Naive thymus-derived CD4-positive, alpha-beta T cell (primary cell): ENCODE data around the gene KIFBP. TPM values are rescaled to one million over a fixed set of nuclear protein-coding genes. Genes with fewer than 3 reads are reported as not detected.
"Not testable (repeated sequence)": the region's sequence is repeated elsewhere in the genome, so short reads cannot be mapped to it uniquely, and the experiment has no call there.

Experiments used
- ATAC-seq: fragments of 150-1000 bp; cut with Tn5 transposase; 2 replicates; pipeline ENCODE4 v1.10.0; 2021; ENCODE audit warnings: mild to moderate bottlenecking, moderate library complexity
- CTCF ChIA-PET: fragments of 350-600 bp; sonication (Branson Sonifier 250); formaldehyde crosslinking; loops from one replicate; lab custom pipeline; 2021; ENCODE audit warnings: antibody characterized with exemption; lab: Charles Lee
- POLR2A ChIA-PET: fragments of 350-600 bp; sonication (Branson Sonifier 250); formaldehyde crosslinking; loops from one replicate; lab custom pipeline; 2021; ENCODE audit warnings: antibody characterized with exemption, inconsistent platforms; lab: Charles Lee
- DNase-seq, 9 donors: peaks; one replicate each; pipeline versions ENCODE4 v3.0.0 to v3.0.0-alpha.2; 2020 to 2022; ENCODE audit warnings: mixed read lengths in 1 of 9
- H3K27ac ChIP-seq: one replicate; pipeline ENCODE4 v1.7.0; 2013; ENCODE audit warnings: mild to moderate bottlenecking, low read depth, low read length, moderate library complexity
- H3K27me3 ChIP-seq, 2 donors: one replicate each; pipeline ENCODE4 v1.7.0; 2013; ENCODE audit warnings: low read length in 2 of 2, mild to moderate bottlenecking in 2 of 2, moderate library complexity in 2 of 2; ENCODE audit not compliant: control insufficient read depth in 2 of 2, insufficient read depth in 2 of 2
- H3K36me3 ChIP-seq, 3 experiments: 1 replicate in 2 of 3; 2 replicates in 1 of 3; pipeline ENCODE4 v1.7.0; 2013; ENCODE audit warnings: low read length in 3 of 3, mild to moderate bottlenecking in 3 of 3, moderate library complexity in 1 of 3; ENCODE audit not compliant: insufficient read depth in 3 of 3, control insufficient read depth in 2 of 3
- H3K4me1 ChIP-seq, 2 donors: one replicate each; pipeline ENCODE4 v1.7.0; 2013; ENCODE audit warnings: low read length in 2 of 2, mild to moderate bottlenecking in 2 of 2, moderate library complexity in 1 of 2; ENCODE audit not compliant: control insufficient read depth in 2 of 2, insufficient read depth in 2 of 2
- H3K4me3 ChIP-seq: 2 replicates; pipeline ENCODE4 v1.7.0; 2013; ENCODE audit warnings: mild to moderate bottlenecking, low read length
- H3K9me3 ChIP-seq, 3 experiments: 1 replicate in 2 of 3; 2 replicates in 1 of 3; pipeline ENCODE4 v1.7.0; 2013; ENCODE audit warnings: low read length in 3 of 3; ENCODE audit not compliant: control insufficient read depth in 2 of 3
- H3K27ac Mint-ChIP-seq, 9 donors: one replicate each; pipeline ENCODE4 v1.8.0; 2020 to 2022; ENCODE audit warnings: mixed read lengths in 9 of 9, mild to moderate bottlenecking in 8 of 9, moderate library complexity in 5 of 9, inconsistent platforms in 2 of 9
- H3K27me3 Mint-ChIP-seq, 5 donors: one replicate each; pipeline ENCODE4 v1.8.0; 2021 to 2022; ENCODE audit warnings: mixed read lengths in 5 of 5, mild to moderate bottlenecking in 1 of 5
- H3K36me3 Mint-ChIP-seq, 5 donors: one replicate each; pipeline ENCODE4 v1.8.0; 2020 to 2022; ENCODE audit warnings: mixed read lengths in 5 of 5, mild to moderate bottlenecking in 3 of 5, inconsistent platforms in 1 of 5
- H3K4me1 Mint-ChIP-seq, 7 donors: one replicate each; pipeline ENCODE4 v1.8.0; 2020 to 2022; ENCODE audit warnings: mixed read lengths in 7 of 7, mild to moderate bottlenecking in 3 of 7, inconsistent platforms in 1 of 7
- H3K4me3 Mint-ChIP-seq, 10 donors: one replicate each; pipeline ENCODE4 v1.8.0; 2020 to 2022; ENCODE audit warnings: mild to moderate bottlenecking in 10 of 10, mixed read lengths in 10 of 10, moderate library complexity in 6 of 10, inconsistent platforms in 2 of 10
- H3K9me3 Mint-ChIP-seq, 11 donors: one replicate each; pipeline ENCODE4 v1.8.0; 2020 to 2022; ENCODE audit warnings: mixed read lengths in 11 of 11, mild to moderate bottlenecking in 4 of 11, inconsistent platforms in 1 of 11, moderate library complexity in 1 of 11
- intact Hi-C, 2 donors: fragments of 100-400 bp; cut with micrococcal nuclease; formaldehyde crosslinking; loops; one replicate each; pipeline ENCODE4 v1.15.1; 2023
- polyA plus RNA-seq, 2 donors: library from polyadenylated mRNA; unstranded; fragments of 300-500 nt; fragmentation: Illumina TruSeq; gene quantifications; one replicate each; pipeline ENCODE4 v1.2.3, GENCODE V29; 2021
- total RNA-seq, 6 experiments: library from RNA in 5 of 6; stranded (reverse) in 5 of 6; gene quantifications; 1 replicate in 5 of 6; 2 replicates in 1 of 6; pipeline ENCODE4 v1.2.3 and lab custom pipeline; 2021 to 2026

KIFBP gene
- total and polyA plus RNA-seq, 7 experiments from 2014 or later: 4.5 to 18.1 (median 6.9) TPM

- POLR2A ChIA-PET: no interaction called here
- no peak overlapping the region for H3K4me3 ChIP-seq
These were observed 25.5 kb upstream of the KIFBP start for GRCh38 chr10:68963151-68963550.

GRCh38 chr10:68973975-68974374 lies 14.6 kb upstream of the KIFBP start:
- H3K27me3 ChIP-seq: no peaks in the 10 kb centered on the region
- CTCF ChIA-PET: no interaction called here
- Mint-ChIP-seq H3K4me1 (peaks cover 3 to 24% (median 12%) of the 10 kb centered on the region in 7 donors), H3K9me3 (peaks cover 0 to 2% (median 0%) of the 10 kb centered on the region in 11 donors), H3K27ac (peak overlapping the region in 1 of 9 donors; percentile 61), H3K4me3 (no peak overlapping the region), H3K27me3 (no peaks in the 10 kb centered on the region), H3K36me3 (peaks cover 15 to 64% (median 41%) of the 10 kb centered on the region in 5 donors)
- intact Hi-C loops: no loop called here
- no peak overlapping the region for H3K4me3 ChIP-seq
- POLR2A ChIA-PET: no interaction called here
- no peaks in the 10 kb centered on the region for H3K9me3 ChIP-seq
- H3K36me3 ChIP-seq: peaks cover 33 to 96% (median 56%) of the 10 kb centered on the region in 3 experiments
- ATAC-seq (no peak), DNase-seq (no peak)
- peaks cover 0 to 5% of the 10 kb centered on the region in 2 donors for H3K4me1 ChIP-seq
- H3K27ac ChIP-seq: no peak overlapping the region

More at GRCh38 chr10:68963151-68963550, 25.5 kb upstream of the KIFBP start:
- Histone ChIP-seq H3K36me3 (peaks cover 19 to 78% (median 59%) of the 10 kb centered on the region in 3 experiments), H3K27me3 (no peaks in the 10 kb centered on the region), H3K4me1 (peaks cover 4 to 5% of the 10 kb centered on the region in 2 donors), H3K27ac (no peak overlapping the region), H3K9me3 (no peaks in the 10 kb centered on the region)
- Mint-ChIP-seq H3K9me3 (no peaks in the 10 kb centered on the region), H3K4me3 (no peak overlapping the region), H3K4me1 (peaks cover 6 to 35% (median 28%) of the 10 kb centered on the region in 7 donors), H3K27me3 (no peaks in the 10 kb centered on the region), H3K27ac (peak overlapping the region in 1 of 9 donors; percentile 49), H3K36me3 (peaks cover 6 to 49% (median 30%) of the 10 kb centered on the region in 5 donors)
- intact Hi-C loops: no loop called here
- no peak for ATAC-seq
- DNase-seq: no peak
- CTCF ChIA-PET: no interaction called here

- H3K36me3 Mint-ChIP-seq: peaks cover 21 to 57% (median 35%) of the 10 kb centered on the region in 5 donors
- H3K9me3 Mint-ChIP-seq, H3K4me3 ChIP-seq, H3K4me1 ChIP-seq, H3K9me3 ChIP-seq, CTCF ChIA-PET, H3K4me3 Mint-ChIP-seq, intact Hi-C loops, DNase-seq, H3K27ac ChIP-seq, ATAC-seq, H3K27me3 Mint-ChIP-seq, H3K27me3 ChIP-seq: not testable (repeated sequence)
- peaks cover 0 to 15% (median 5%) of the 10 kb centered on the region in 7 donors for H3K4me1 Mint-ChIP-seq
- peaks cover 22 to 95% (median 60%) of the 10 kb centered on the region in 3 experiments for H3K36me3 ChIP-seq
- POLR2A ChIA-PET: interaction anchor here (1.0 kb wide), 1 partner anchor 29 kb away, joined by 3 read pairs; no protein-coding TSS in a partner anchor
- peak overlapping the region in 2 of 9 donors; percentile 45 to 69 for H3K27ac Mint-ChIP-seq
These were observed 12.6 kb upstream of the KIFBP start for GRCh38 chr10:68975936-68976473.

GRCh38 chr10:68979738-68980137 lies 8.9 kb upstream of the KIFBP start:
- H3K4me3 ChIP-seq, CTCF ChIA-PET, H3K9me3 Mint-ChIP-seq, H3K27me3 ChIP-seq, H3K9me3 ChIP-seq, H3K27ac ChIP-seq, intact Hi-C loops, POLR2A ChIA-PET, H3K4me3 Mint-ChIP-seq, DNase-seq, H3K27me3 Mint-ChIP-seq, H3K4me1 ChIP-seq, ATAC-seq: not testable (repeated sequence)
- Mint-ChIP-seq H3K27ac (peak overlapping the region in 2 of 9 donors; percentile 45 to 59), H3K36me3 (peaks cover 9 to 48% (median 21%) of the 10 kb centered on the region in 5 donors), H3K4me1 (peaks cover 0 to 13% (median 5%) of the 10 kb centered on the region in 7 donors)
- peaks cover 14 to 89% (median 38%) of the 10 kb centered on the region in 3 experiments for H3K36me3 ChIP-seq

- H3K36me3 Mint-ChIP-seq: peaks cover 9 to 41% (median 19%) of the 10 kb centered on the region in 5 donors
- H3K4me3 Mint-ChIP-seq: no peak overlapping the region
- H3K36me3 ChIP-seq: peaks cover 14 to 76% (median 42%) of the 10 kb centered on the region in 3 experiments
- H3K4me3 ChIP-seq: no peak overlapping the region
- no peak overlapping the region for H3K27ac Mint-ChIP-seq
- no peaks in the 10 kb centered on the region for H3K9me3 ChIP-seq
- H3K27me3 Mint-ChIP-seq: no peaks in the 10 kb centered on the region
- CTCF ChIA-PET: interaction anchor here (0.6 to 1.2 kb wide), 4 partner anchors 34 to 572 kb away, joined by 3 to 4 read pairs (median 3); no protein-coding TSS in a partner anchor
- no peak overlapping the region for H3K27ac ChIP-seq
- peaks cover 0 to 1% (median 0%) of the 10 kb centered on the region in 11 donors for H3K9me3 Mint-ChIP-seq
- no peak for ATAC-seq
- intact Hi-C loops: no loop called here
- H3K27me3 ChIP-seq: no peaks in the 10 kb centered on the region
- DNase-seq: no peak
- POLR2A ChIA-PET: interaction anchor here (1.1 kb wide), 1 partner anchor 14 kb away, joined by 4 read pairs; no protein-coding TSS in a partner anchor
- H3K4me1 Mint-ChIP-seq: peaks cover 0 to 11% (median 5%) of the 10 kb centered on the region in 7 donors
- H3K4me1 ChIP-seq: no peaks in the 10 kb centered on the region
These were observed 7.5 kb upstream of the KIFBP start for GRCh38 chr10:68981074-68981473.

GRCh38 chr10:68982389-68982788 lies 6.2 kb upstream of the KIFBP start:
- H3K27ac Mint-ChIP-seq: peak overlapping the region in 4 of 9 donors; percentile 2 to 73 (median 28)
- no peaks in the 10 kb centered on the region for H3K27me3 Mint-ChIP-seq
- ATAC-seq: no peak
- H3K4me1 Mint-ChIP-seq: peaks cover 0 to 14% (median 6%) of the 10 kb centered on the region in 7 donors
- no peak overlapping the region for H3K4me3 ChIP-seq
- H3K36me3 Mint-ChIP-seq: peaks cover 9 to 38% (median 17%) of the 10 kb centered on the region in 5 donors
- H3K4me1 ChIP-seq: no peaks in the 10 kb centered on the region
- no peaks in the 10 kb centered on the region for H3K27me3 ChIP-seq
- no peak overlapping the region for H3K4me3 Mint-ChIP-seq
- H3K27ac ChIP-seq: no peak overlapping the region
- no peak for DNase-seq
- H3K9me3 Mint-ChIP-seq: peaks cover 0 to 1% (median 0%) of the 10 kb centered on the region in 11 donors
- CTCF ChIA-PET: no interaction called here
- intact Hi-C loops: no loop called here
- POLR2A ChIA-PET: no interaction called here
- peaks cover 14 to 64% (median 34%) of the 10 kb centered on the region in 3 experiments for H3K36me3 ChIP-seq
- H3K9me3 ChIP-seq: no peaks in the 10 kb centered on the region
